GM04503 (cell line): ENCODE results near the gene RAB7B.
A peak's percentile ranks its signal among the peaks of the same experiment; 100 is the strongest.
"Not testable (repeated sequence)": the region's sequence is repeated elsewhere in the genome, so short reads cannot be mapped to it uniquely, and the experiment has no call there.

Experiments
- DNase-seq: peaks from one replicate; pipeline ENCODE4 v3.0.0-alpha.2; 2012; ENCODE audit warnings: low read depth

RAB7B gene

GRCh38 chr1:205996641-205997040, 6.6 kb downstream of the RAB7B start:
- DNase-seq, result not testable (repeated sequence)

DNA sequence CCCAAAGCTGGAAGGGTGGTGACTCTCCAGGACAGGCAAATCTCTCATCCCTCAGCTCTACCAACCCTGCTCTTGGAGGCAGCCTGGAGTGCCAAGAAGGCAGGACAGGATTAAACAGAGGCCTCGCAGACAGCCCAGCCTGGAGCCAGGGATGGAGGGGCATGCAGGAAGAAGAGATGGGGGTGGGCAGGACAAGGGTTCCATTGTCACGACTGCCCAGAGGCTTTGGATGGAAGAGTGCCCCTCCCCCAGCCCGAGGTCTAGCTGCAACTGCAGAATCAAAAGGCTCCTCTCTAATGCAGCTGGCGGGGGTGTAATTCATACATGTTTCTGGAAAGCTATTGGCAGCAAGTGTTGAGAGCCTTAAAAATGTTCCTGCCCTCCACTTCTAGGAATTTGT, 8.8 kb downstream of the RAB7B start:
- no peak for DNase-seq

GRCh38 chr1:205993068-205993467, 10.1 kb downstream of the RAB7B start:
- DNase-seq, result no peak

DNA sequence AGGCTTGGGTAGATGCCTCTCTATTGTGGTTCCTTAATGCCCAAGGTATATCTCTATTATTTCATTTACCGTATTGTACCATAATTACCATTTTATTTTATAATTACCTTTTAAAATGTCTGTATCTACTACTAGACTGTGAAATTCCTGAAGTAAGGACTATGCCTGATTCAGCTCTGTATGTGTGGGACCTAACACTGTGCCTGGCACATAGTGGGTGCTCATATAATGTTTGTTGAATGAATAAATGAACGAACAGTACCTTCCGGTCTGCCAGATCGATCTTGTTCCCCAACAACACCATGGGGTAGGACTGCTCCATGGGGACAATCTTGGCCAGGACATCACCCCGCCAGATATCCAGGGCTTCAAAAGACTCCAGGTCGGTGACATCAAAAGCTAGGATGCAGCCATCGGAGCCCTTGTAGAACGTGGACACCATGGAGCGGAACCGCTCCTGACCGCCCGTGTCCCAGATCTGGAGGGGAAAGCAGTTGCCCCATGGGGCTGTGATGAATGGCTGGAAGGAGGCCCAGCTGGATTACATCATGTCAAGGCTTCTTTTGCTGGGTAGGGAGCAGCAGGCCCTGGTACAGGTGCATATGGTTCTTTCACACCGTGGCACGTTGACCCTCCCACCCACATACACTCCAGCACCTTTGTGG, 10.8 kb downstream of the RAB7B start:
- no peak for DNase-seq

DNA sequence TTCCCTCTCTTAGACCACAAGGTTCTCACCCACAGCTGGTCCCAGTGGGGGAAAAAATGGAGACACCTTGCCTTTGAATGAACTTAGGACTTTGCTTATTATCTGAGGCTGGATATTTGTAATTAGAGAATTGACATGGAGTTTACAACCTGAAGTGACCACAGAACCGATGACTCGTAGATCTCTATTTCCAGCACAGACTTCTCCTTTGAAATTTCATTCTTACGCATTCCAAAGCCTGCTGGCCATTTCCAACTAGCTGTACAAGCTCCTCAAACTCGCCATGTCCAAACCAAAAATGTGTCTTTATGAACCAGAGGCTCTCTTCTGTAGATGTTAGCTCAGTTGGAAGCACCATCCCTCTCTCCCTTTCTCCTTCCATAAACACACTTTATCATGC, 12.0 kb downstream of the RAB7B start:
- DNase-seq, result peak; percentile 34

DNA sequence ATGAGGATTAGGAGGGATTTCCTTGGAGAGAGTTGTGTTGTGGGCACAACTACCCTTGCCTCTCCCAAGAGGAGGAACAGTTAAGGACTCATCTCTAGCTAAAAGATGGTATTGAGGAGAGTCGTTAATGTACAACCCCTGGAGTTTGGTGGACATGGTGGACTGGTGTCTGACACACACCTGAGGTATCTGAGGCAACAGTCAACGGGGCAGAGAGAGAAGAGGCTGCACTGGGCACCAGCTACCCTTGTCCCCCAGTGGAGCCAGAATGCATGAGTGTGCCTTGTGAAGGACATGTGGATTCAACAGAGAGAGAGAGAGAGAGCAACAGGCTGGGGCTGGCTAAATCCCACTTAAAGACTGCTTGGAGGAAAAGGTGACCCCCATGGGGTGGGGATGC, 13.0 kb downstream of the RAB7B start:
- DNase-seq, result no peak

DNA sequence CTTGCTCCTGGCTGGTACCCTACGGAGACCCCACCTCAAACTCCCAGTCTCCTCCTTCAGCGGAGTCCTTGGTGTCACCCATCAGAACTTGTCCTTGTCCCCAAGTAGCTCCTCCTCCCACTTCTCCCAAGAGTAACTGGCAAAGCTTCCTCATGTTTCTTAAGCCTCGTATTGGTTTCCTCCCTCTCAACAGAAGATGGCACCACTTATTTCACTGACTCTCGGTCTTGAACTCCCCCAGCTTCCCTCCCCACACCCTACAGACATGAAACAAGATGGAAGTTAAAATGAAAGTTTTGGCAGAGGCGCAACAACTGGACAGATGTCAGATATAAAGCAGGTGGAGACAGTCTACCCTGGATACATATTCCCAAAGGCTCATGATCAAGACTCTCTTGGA, 13.4 kb downstream of the RAB7B start:
- no peak for DNase-seq

- DNase-seq, result no peak
These were observed 14.6 kb downstream of the RAB7B start for GRCh38 chr1:205988585-205988995.

DNA sequence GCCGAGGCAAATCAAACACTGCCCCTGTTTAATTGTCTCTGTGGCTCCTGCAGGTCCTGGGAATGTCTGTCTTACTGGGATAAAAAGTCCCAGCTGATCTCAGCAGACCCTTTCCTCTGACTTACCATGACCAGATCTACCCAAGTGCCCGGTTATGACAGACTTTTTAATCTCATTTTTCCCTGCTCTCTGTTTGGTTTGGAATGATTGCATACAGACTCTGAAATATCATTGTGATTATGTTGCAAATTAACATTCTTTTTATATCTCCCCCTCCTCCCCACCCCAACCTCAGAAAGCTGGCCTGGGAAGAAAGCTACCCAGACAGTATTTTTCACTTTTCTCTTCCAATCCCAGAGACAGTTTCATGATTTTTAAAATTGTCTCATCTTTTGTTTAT, 16.3 kb downstream of the RAB7B start:
- DNase-seq, result no peak

- DNase-seq, result no peak
These were observed 16.9 kb downstream of the RAB7B start for GRCh38 chr1:205986292-205986691.

DNA sequence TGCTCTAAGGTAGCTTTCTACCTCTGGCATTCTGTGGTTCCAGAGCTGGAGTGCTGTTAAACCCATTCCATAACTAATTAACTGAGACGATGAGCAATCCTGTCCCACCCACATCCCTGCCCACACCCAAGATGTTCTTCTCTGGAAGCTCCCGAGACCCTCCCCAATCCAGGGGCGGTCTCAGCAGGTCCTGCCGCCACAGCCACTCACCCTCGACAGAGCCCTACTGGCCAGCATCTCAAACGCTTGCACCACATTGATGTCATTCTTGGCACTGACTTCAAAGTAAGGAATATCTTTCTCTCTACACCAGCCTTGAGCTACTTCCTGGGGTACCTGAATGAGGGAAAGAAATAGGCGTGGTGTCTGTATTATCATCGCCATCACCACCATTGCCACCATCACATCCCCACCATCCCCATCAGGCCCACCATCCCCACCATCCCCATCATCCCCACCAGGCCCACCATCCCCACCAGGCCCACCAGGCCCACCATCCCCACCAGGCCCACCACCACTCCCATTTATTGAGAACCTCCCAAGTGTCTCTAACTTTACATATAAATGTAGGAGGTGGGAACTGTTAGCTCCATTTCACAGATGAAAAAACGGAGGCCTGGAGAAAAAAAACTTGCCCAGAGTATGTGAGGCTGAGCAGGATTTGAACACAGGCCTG, 17.7 kb downstream of the RAB7B start:
- DNase-seq, result no peak

- DNase-seq, result no peak
These were observed 19.1 kb downstream of the RAB7B start for GRCh38 chr1:205983925-205984725.

GRCh38 chr1:205981257-205981656, 21.9 kb downstream of the RAB7B start:
- no peak for DNase-seq

DNA sequence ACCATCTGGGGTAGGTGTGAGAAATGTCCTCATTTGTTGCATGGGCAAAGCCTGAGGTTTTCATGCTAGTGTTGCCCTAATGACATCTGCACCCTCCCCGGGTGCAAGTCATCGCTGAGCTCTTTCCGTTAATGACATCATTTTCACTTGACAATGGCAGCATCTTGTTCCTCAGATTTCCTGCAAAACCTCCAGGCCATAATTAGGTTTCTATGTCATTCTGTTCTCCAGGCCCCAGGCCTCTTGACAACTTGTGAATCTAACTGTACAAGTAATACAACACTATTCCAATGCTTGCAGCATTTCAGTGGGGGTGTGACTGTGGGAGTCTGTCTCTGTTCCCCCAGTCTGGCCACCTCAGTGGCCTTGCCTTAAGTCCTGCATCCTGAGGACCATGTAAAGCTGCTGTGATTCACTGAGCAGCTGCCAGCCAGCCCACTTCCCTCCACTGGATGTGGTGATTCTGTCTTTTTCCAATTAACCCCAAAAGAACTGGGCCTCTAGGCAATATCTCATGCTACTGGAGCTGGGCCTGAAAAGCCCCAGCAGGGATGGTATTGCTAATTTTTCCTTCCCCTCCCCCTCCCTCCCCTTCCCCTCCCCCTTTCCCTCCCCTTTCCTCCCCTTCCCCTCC, 22.8 kb downstream of the RAB7B start:
- no peak for DNase-seq

DNA sequence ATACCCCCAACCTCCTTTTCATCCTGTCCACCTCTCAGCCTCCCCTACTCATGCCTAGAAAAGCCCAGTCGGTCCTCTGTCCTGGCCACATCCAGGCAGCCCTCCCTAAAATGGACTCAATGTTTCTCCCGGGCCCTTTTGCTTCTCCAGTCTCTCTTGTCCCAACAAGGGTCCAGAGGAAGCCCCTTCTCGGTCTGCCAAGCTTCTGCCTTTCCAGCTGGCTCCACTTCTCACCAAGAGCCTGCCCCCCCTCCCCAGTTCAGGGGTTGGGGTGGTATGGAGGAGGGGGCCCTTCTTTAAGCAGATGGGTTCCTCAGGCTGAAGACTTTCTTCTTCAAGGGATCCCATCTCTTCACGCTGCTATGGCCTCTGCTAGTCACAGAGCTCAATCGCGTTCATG, 23.9 kb downstream of the RAB7B start:
- DNase-seq, result no peak

- DNase-seq, result no peak
These were observed 24.5 kb downstream of the RAB7B start for GRCh38 chr1:205978676-205979075.

DNA sequence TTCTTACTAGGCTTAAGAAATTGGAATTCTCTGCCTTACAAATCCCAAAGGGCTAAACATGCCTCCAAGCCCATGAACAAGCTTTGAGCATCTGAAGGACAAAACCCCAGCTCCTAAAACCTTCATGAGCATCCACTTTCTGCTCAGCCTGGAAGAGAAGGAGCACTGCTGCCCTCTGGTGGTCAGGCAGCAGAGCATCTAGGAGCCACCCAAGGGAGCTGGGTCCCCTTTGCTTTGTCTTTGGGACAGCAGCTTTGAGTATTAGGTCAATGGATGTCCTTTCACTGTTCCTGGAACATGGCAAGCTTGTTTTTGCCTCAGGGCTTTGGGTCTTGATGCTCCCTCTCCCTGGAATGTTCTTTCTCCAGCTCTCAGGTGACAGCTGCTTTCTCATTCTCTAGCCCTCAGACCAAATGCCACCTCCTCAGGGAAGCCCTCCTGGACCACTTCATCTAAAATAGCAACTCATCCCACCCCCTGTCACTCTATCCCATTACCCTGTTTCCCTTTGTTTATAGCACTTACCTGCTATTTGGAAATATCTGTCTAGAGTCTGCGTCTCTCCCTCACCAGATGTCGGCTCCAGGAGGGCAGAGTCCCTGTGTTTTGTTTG, 25.7 kb downstream of the RAB7B start:
- DNase-seq, result peak; percentile 60

- DNase-seq, result no peak
These were observed 26.3 kb downstream of the RAB7B start for GRCh38 chr1:205976708-205977401.

DNA sequence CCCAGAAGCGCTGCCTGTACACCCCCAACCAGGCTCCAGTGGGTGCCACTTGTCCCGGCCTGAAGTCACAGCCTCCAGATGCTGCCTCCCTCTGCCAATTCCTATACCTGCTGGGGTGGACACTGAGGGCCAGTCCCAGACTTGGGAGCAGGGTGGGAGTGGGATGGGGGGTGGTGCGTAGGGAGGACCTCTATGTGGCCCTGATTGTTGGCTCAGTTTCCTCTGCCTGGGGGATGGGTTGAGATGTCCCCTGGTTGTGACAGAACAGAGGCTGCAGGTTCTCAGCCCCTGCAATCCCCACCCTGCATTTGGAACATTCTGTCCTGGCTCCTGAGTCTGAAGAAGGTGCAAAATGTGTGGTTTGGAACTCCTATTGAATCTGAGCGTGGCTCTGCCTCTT, 27.2 kb downstream of the RAB7B start:
- no peak for DNase-seq

DNA sequence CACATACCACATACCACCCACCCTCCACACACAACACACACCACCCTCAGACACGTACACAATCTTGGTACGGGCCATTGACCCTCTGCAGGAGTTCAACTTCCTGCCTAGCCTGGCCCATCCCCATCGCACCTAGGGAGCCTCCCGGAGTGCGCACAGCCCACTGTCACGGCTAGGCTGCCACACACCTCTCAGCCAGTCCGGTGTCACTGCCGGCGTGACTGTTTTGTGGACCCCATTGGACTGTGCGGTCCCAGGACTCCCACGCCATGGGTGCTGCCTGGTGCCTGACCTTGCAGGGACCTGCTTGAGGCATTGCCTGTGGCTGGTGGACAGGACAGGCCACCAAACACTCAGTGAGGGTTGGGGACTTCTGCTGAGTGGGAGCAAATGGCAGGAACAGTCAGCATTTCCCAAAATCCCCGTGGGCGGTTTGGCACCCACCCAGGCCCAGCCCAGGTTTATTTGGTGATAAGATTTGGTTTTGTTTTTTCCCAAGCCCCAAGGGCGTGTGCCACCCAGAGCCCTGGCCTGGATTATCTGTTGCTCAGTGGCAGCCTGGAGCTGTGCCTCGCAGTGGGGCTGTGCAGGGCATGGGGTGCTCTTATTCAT, 27.7 kb downstream of the RAB7B start:
- no peak for DNase-seq

DNA sequence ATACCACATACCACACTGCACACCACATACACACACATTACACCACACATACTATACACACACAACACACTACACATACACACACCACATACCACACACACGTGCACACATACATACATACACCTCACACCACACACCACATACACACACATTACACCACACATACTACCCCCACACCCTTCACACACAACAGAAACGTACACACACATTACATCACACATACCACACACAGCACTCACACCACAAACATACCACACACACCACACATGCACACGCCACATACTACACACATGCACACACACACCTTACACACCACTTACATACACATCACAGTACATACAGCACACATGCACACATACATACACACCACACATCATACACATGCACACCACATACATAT, 28.5 kb downstream of the RAB7B start:
- DNase-seq, result no peak
